ENCODE measurements around the gene SUCLG2.

SUCLG2 gene

DNA sequence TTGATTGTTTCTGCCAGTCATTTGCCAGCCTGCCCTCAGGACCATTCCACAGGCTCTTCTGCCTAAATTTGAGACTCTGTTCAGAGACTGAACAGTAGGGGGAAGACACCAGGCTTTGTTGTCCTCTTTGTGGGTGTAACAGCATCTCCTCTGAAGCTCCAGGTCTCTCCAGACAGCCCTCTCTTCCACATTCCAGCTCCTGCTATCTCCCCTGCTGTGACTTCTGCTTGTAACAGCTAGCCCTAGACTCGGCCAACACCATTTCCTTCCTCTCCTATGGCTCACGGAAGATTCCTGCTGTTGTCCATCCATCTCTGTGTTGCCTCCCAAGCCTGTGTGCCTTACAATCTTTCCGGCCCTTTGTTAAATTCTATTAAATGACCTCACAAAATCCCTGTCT is 40.2 kb downstream of the SUCLG2 start:
- ChIA-PET CTCF (interaction anchor here (1.1 to 1.6 kb wide), 3 partner anchors 13 to 21 kb away, joined by 3 to 4 read pairs (median 3); no protein-coding TSS in a partner anchor), POLR2A (no interaction called here)
- DNase-seq (ENCODE audit: extremely low spot score) = no peak
- no peak for TF ChIP-seq CTCF (IDR thresholded peaks at IDR 0.05; ENCODE audit: control extremely low read depth, extremely low read depth, low read depth, missing control alignments)

DNA sequence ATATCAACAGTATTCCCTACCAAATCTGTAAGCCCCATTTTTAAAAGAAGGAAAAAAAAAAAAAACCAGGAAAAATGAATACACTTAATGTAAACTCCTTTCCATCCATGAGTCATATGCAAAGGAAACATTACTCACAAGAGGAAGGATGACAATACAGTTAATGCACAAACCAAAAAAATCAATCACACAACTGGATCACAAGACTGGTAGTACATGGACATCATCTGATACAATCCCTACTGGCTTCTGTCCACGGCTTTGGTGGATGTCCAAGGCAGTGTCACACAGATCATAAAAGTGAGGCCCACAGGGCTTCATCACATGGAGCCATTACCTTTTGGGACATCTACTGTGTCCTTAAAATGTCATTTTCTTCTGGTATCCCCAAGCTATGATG is 44.0 kb downstream of the SUCLG2 start:
- TF ChIP-seq CTCF (IDR thresholded peaks at IDR 0.05; ENCODE audit: control extremely low read depth, extremely low read depth, low read depth, missing control alignments) = no peak
- DNase-seq (ENCODE audit: extremely low spot score) = no peak
- ChIA-PET CTCF (interaction anchor here (0.6 to 2.3 kb wide), 4 partner anchors 9 to 49 kb away, joined by 3 to 11 read pairs (median 3); no protein-coding TSS in a partner anchor), POLR2A (no interaction called here)

DNA sequence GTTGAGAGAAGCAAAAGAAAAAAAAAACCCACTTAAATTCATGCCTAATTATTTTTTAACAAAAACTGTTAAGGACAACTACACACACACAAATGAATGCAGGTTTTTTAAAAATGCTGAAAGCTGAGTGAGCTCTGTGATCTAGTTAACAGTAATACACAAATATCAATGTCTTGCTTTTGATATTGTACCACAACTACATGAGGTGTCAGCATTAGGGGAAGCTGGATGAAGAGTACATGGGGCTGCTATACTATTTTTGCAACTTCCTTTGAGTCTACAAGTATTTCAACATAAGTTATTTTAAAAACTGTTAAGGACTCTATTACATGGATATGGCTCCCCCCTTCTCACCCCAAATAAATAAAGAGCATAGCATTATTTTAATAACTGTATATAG is 44.7 kb downstream of the SUCLG2 start:
- POLR2A ChIA-PET = no interaction called here
- TF ChIP-seq CTCF (IDR thresholded peaks at IDR 0.05; ENCODE audit: control extremely low read depth, extremely low read depth, low read depth, missing control alignments) = no peak

GRCh38 chr3:67608034-67608433 is 46.4 kb downstream of the SUCLG2 start:
- CTCF ChIA-PET = no interaction called here
- POLR2A ChIA-PET = no interaction called here
- DNase-seq (ENCODE audit: extremely low spot score) = no peak
- TF ChIP-seq CTCF (IDR thresholded peaks at IDR 0.05; ENCODE audit: control extremely low read depth, extremely low read depth, low read depth, missing control alignments) = no peak

More for the DNA sequence above, 44.7 kb downstream of the SUCLG2 start:
- DNase-seq (ENCODE audit: extremely low spot score) = no peak
- CTCF ChIA-PET = no interaction called here

DNA sequence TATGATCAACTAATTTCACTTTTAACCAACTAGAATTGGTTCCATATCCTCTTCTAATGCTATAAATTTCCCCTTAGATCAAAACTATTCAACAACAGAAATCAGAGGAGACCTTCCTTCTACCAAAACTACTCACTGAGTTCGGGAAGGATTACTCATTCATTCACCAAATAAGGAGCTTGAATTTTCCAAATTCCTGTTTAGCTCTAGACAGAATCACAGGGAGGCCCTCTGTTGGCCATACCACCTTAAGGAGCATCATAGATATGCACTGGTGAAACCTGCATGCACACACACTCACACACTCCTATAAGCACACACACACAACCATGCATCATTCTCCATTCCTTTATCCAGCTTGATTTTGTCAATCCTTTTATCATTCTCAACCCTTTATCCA is 49.0 kb downstream of the SUCLG2 start:
- CTCF ChIA-PET = interaction anchor here (0.8 to 1.3 kb wide), 2 partner anchors 9 to 20 kb away, joined by 3 to 4 read pairs; no protein-coding TSS in a partner anchor
- no peak for TF ChIP-seq CTCF (IDR thresholded peaks at IDR 0.05; ENCODE audit: control extremely low read depth, extremely low read depth, low read depth, missing control alignments)
- DNase-seq (ENCODE audit: extremely low spot score) = no peak
- POLR2A ChIA-PET = no interaction called here

DNA sequence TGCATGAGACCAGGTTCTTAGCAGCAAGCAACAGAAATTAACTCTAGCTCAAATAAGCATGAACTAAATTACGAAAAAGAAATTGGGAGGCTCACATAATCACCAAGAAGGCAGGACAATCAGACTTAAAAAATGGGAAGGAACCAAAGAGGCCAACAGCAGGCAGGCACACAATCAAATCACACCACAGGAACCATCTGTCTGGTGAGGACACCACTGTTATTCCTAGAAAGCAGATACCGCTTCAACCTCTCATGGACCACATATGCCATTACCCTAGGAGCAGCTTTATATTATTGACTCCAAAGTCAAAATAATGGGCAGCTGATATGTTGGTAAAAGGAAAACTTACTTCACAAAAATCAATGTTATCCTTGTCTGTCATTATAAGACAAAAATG is 51.6 kb downstream of the SUCLG2 start:
- no peak for TF ChIP-seq CTCF (IDR thresholded peaks at IDR 0.05; ENCODE audit: control extremely low read depth, extremely low read depth, low read depth, missing control alignments)
- POLR2A ChIA-PET = no interaction called here
- CTCF ChIA-PET = interaction anchor here (0.8 to 1.1 kb wide), 2 partner anchors 9 to 36 kb away, joined by 4 read pairs; no protein-coding TSS in a partner anchor
- no peak for DNase-seq (ENCODE audit: extremely low spot score)
